Fibroblast of upper back skin (primary cell): ENCODE data around the gene PTGS1.
A peak's percentile ranks its signal among the peaks of the same experiment; 100 is the strongest.
"Not testable (repeated sequence)": the region's sequence is repeated elsewhere in the genome, so short reads cannot be mapped to it uniquely, and the experiment has no call there.

Source experiments
- DNase-seq: peaks from one replicate; pipeline ENCODE4 v3.0.0-alpha.2; 2013

The PTGS1 gene

DNA sequence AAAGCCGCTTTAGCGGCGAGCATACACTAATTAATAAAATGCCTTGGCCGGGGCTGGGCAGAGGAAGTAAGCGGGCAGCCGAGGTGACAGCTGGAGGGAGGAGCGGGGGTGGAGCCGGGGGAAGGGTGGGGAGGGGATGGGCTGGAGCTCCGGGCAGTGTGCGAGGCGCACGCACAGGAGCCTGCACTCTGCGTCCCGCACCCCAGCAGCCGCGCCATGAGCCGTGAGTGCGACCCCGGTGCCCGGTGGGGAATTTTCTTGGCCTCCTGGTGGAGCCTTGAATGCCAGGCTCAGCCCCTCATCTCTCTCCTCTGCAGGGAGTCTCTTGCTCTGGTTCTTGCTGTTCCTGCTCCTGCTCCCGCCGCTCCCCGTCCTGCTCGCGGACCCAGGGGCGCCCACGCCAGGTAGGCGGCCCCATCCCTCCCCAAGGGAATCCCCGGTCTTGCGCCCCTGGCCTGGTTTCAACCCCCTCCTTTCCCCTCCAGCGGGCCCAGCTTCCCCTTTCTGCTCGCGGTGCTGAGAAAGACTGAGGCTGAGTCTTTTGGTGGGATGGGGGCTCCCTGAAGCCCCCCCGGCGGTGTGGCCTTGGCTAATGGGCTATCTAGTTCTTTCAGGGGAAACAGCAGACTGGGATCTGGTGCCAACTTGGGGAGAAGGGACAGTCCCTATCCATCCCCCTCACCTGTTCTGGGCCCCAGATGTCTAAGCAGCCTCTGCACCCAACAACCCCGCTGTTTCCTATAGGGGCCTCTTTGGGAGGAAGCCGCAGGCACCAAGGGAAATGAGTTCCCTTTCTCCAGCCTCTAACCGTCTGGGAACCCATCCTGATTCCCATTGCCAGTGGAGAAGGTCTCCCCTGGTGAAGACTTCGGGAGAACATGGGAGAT is at the start of gene PTGS1:
Gene PTGS1 (plus strand): TSS at position 156 of the 887 bp plus-strand sequence. CDS start 61 bp downstream, at position 217.
- no peak for DNase-seq

DNA sequence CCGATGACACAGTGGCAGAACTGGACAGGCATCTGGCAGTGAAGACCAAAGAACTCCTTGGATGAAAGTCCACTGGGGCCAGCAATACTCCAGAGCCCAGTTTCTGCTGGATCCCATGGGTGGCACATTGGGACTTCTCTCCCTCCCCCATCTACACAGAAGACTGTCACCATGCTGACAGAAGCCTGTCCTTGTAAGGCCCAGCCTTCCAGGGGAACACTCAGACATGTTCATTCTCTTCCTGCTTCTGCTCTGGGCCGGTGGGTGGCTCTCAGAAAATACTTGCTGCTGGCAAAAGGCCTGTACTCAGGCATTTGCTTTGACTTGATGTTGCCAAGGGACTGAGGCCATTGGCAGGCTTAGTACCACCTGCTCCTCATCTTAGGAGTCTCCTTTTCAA is 48.3 kb upstream of the PTGS1 start:
- no peak for DNase-seq

DNA sequence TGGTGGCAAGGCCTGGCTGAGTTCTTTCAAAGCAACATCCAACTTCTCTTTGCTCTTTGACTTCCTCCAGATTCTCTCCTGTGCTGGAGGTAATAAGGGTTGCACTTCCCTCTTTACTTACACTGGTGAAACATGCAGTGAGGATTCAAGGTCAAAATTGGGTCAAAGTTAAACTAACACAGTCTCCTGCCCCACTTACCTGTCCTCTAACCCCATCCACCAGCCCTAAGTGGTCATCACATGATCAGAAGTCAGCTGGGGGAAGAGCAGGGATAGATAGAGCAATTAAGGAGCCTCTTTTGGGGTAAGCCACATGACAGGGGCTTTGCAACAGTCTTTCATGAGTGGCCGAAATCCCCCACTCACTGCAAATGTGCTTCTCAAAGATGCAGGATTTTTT is 46.2 kb upstream of the PTGS1 start:
- DNase-seq, result not testable (repeated sequence)

DNA sequence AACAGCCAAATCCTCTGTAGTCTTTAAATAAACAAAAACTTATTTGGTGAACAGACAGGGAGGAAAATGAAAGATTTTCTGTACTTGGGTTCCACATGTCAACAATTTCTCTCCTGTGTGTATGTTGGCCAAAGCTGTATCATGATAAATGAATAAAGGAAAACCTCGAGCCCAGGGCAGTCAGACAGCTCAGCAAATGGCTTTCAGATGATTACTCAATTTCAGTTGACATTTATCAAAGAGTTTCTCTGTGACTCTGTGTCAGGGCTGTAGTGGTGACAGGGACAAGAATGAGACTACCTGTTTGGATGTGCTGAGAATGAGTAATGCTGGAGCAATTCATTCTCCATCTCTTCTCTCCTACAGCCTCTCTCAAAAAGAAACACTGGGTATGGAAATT is 45.7 kb upstream of the PTGS1 start:
- peak; percentile 12 for DNase-seq

DNA sequence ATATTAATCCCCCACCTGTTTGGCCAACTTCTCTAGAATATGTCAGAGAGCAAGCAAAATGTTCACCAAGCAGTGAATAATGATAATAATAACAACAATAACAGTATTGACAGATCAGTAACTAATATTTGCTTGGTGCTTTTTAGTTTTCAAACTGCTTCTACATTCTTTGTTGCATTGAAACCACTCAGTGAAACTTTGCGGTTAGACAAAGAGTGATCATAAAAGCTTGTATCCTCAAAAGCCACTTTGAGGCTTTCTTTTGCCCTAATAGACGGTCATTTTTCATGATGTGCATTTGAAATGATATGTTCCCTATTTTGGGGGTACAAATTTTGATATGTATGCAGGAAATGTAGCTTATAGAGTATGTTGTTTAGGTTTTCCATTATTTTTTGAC is 43.6 kb upstream of the PTGS1 start:
- DNase-seq, result no peak

DNA sequence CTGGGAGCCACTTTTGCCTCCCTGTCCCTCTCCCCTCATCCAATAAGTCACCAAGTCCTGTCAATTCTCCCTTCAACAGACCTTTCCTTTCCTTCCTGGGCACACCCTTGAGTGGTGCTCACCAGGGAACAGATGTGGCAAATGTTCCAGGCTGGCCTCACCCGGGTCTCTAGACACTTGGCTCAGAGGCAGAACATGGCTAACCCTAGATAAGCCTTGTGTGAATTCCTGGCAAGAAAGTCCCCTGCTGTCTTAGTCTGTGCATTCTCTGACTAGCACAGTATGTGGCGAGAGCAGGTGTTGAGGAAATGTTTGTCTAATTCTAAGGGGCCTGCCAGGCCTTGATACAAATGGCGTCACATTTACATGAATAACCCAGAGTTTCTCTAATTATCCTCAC is 41.2 kb upstream of the PTGS1 start:
- no peak for DNase-seq

DNA sequence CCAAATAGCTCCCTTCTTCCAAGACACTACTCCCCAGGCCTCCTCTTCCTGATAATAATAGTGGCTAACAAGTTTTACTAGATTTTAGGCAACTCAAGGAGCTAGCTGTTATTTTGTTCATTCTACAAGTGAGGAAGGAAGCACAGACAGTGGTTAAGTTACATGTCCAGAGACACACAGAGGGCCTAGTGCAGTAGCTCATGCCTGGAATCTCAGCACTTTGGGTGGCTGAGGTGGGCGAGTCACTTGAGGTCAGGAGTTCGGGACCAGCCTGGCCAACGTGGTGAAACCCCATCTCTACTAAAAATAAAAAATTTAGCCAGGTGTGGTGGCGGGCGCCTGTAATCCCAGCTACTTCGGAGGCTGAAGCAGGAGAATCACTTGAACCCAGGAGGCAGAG is 40.4 kb upstream of the PTGS1 start:
- DNase-seq, result not testable (repeated sequence)

DNA sequence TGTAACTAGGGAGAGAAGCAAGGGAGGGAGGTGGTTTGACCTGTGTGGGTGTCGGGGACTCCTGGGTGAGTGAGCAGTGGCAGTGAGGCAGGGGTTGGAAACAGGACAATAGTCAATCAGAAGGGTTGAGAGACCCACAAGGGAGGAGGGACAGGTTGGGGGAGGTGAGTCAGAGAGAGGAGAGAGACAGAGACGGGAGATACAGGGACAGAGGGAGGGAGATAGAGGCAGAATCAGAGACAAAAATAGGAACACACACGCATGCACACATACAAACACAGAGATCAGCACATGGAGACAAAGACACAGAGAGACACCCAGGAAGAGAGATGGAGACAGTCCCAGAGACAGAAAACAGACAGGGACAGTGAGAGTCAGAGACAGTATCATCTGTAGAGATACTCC is 39.3 kb upstream of the PTGS1 start:
- DNase-seq, result no peak

DNA sequence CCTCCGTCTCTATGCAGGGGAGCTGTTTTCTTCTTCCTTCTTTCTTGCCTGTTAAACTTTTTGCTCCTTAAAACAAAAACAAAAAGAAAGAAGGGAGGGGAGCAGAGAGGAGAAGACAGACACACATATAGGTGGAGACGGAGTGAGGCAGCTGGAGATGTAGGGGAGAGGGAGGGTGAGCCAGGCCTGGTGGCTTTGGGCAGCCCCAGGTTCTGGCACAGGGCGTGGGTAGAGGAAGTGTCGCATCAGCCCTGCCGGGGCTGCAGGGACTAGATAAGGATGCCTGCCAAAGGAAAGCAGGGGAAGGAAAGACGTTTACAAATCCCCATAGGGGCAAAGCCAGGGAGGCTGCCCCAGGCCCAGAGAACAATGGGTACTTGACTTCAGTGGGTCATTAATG is 38.7 kb upstream of the PTGS1 start:
- no peak for DNase-seq

DNA sequence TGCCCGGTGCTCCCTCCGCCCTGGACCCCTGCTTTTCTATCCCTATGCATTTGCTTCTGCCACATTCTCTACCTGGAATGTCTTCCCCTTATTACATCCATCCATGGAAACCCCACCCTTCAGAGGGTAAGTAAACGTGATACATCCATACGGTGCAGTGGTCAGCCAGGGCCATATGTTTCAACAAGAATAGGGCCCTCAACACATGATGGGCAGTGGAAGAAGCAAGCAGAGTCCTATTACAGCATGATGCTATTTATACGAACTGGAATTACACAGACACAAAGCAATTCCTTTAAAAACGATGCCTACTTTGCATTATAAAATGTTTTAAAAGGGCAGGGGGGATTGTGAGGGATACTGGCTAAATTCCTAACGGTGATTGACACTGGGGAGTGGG is 38.2 kb upstream of the PTGS1 start:
- DNase-seq, result no peak

DNA sequence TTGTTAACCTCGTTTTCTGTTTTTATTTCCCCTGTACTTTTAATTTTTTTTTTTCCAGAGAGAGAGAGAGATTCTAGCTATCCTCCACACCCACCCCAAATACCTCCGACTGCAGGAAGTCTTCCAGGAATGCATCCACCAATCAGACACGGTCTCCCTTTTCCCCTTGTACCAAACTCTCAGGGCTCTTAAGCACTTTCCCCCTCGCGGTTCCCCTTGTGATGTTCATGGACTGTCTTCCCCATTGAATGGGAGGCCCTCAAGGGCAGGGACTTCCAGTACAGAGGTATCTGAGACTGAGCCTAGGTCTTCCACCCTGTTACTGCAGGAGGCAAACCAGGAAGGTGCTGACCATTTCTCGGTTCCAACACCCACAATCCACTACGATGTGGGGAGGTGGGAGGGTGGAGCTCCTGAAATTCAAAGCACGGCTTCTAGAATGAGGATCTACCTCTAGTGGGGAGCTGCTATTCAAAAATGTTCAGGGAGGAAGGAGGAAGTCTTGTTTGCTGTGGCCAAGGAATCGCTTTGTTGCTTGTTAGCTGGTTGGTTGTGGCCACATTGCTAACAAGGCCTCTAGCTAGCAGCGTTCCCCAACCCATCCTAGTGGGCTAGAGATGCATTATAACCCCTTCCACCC is 37.5 kb upstream of the PTGS1 start:
- DNase-seq, result no peak

DNA sequence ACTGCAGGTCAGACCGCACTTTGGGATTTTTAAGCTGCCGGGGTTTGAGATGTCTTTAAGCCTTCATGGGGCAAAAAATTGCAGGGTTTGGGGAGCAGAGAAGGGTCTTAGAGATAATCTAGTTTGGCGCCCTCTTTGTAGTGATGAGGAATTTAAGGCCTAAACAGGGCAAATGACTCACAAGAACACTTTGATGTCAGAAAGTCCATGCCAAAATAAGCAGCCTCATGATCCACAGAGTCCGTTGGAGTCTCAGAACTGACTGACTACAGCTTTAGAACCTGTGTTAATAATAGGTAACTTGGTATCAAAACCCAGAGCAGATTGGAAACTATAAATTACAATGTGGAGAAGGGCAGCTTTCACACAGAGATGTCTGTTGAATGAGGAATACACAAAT is 35.9 kb upstream of the PTGS1 start:
- no peak for DNase-seq

DNA sequence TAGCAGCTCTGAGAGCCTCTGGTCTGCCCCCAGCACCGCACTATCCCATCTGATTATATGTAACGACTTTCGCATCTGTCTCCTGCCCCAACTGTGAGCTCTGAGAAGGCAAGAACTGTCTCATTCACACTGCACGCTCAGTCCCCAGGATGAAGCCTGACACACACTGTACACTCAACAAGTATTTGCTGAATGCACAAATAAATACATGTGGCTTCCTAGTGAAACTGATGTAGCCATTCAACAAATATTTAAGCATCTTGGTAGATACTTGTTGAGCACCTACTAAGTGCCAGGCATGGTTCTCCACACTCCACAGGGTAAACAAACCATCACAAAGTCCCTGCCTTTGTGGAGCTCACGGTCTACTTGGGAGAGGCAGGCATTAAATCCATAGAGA is 34.6 kb upstream of the PTGS1 start:
- no peak for DNase-seq

DNA sequence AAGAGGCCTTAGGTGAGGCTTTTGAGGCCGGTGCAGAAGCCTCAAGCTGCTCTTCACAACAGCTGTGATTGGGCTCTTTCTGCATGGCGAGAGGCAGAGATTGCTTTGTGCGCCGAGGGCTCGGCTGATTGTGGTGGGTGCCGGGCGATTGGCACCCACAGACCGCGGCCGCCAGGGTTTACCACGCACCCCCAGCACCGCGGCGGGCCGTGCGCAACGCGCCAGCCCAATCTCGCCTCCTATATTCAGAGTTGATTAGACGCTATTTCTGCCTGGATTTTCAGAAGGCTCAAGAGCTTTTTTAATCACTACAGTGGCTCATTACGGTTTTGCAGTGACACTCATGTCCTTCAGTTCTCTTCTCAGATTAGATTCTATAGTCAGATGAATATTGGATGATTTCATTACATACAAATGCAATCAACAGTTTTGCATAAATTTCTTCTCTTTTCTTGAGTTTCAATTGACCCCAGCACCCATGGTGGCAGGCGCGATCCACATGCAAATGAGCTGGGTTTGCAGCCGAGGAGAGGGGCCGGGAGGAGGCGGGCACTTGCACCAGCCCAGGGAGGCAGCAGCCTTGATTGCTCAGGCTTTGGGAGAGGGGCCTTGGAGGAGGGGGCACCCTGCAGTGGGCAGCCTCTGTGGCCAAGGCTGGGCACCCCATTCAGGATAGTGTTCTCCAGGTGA is 33.8 kb upstream of the PTGS1 start:
- no peak for DNase-seq

DNA sequence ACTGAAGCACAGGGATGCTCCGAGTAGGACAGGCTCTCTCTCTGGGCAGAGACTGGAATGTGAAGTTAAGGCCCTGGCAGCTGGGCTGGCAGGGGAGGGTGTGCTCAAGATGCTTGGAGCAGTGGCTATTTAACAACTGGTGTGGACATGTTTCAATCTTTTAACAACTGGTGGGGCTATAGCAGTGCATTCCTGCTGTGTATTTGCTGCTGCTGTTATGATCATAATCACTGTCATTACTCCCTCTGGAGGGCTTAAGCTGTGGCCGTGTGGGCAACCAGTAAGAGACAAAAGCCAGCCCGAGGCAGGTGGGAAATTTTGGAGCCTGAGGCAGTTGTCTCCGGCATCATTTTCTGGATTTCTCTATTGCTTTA is 33.3 kb upstream of the PTGS1 start:
- DNase-seq, result no peak

DNA sequence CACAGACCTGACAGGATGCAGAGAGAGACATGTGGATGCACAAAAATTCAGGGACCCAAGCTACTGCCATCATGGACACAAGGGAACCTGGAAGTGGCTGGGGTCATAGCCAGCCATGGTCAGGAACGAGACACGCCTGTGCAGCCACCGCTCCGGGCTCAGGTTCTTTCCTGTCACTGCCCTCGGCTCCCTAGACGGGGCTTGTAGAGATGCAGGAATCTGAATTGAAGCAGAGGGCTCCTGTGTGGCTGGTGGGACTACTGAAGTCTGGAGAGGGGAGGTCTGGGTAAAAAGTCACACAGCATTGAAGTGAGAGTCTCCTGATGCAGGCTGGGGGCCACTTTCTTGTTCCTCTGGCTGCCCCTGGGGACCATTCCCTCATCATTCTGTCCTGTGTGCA is 32.3 kb upstream of the PTGS1 start:
- DNase-seq, result no peak

DNA sequence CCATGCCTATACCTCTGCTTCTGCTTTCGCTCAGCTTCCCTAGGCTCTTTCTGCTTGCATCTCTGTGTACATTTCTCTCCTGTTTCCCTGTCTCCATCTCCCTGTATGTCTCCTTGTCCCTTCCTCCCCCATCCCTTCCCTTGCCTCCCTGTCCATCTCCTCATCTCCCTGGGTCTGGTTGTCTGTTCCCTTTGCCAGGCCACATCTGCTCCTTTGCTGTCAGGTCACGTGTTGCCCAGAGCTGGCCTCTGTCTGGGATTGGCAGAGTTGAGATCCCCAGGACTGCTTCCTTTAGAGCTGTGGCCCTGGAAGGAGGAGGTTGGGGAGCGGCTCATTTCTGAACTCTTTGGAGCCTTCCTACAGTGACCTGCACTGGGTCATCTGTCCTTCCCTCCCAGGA is 31.8 kb upstream of the PTGS1 start:
- DNase-seq, result no peak

DNA sequence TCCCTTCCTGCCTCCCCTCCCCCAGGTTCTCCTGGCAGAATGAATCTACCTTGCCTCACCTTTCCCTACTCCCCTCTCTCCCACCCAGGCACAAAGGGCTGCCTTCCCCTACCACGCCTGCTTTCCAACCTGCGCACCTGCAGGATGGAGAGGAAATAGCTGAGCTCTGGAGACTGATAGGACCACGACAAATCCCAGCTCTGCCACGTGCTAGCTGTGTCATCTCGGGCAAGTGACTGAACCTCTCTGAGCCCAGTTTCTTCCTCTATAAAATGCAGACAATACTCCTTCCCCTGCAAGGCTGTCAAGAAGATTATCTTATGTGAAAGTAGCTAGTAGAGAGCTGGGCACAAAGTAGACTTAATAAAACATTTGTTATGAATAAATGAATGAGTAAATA is 31.2 kb upstream of the PTGS1 start:
- DNase-seq, result no peak

DNA sequence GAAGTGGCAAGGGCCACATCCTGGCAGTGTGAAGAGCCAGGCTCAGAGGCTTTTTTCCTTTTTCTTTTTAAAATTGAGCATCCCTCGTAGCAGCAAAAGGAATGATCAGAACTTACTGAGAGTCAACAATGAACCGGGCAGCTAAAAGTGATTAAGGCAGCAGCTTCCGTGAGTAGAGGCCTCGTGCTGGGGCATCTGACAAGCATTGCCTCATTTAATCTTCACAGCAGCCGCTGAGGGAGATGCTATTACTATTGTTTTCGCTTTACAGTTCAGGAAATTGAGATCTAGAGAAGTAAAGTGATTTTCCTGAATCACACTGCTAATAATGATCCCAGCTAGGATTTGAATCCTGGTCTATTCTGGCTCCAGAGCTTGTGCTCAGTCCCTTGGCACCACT is 30.7 kb upstream of the PTGS1 start:
- DNase-seq, result no peak

DNA sequence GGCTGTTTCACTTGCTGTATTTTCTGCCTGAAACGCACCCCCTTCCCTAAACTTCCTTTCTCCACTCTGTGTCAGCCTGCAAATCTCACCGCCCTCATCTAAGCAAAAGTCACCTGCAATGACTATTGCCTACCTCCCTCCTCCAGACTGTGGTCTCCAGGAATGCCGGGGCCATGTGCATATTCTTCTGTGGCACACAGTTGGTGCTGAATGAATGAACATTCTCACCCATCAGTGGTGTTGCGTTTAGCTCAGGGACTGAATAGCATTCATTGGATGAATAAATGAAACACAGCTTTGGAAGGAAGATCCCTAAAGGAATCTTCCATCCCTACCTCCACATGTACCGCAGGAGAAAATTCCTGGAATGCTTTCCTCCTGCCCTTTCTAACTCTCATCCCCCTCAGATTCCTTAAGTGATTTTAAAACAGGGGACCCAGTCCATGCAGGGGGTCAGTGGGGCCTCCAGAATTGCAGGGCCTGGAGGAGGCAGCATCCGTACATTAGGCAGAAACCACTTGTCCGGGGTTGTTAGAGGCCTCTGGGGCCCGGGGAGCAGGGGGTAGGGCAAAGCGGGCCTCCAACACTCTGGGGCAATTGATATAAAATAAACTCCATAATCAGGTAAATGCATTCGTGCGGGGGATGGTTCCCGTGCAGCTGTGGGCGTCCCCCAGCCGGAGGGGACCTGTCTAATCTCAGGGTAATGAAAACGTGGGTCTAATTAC is 28.3 kb upstream of the PTGS1 start:
- no peak for DNase-seq

DNA sequence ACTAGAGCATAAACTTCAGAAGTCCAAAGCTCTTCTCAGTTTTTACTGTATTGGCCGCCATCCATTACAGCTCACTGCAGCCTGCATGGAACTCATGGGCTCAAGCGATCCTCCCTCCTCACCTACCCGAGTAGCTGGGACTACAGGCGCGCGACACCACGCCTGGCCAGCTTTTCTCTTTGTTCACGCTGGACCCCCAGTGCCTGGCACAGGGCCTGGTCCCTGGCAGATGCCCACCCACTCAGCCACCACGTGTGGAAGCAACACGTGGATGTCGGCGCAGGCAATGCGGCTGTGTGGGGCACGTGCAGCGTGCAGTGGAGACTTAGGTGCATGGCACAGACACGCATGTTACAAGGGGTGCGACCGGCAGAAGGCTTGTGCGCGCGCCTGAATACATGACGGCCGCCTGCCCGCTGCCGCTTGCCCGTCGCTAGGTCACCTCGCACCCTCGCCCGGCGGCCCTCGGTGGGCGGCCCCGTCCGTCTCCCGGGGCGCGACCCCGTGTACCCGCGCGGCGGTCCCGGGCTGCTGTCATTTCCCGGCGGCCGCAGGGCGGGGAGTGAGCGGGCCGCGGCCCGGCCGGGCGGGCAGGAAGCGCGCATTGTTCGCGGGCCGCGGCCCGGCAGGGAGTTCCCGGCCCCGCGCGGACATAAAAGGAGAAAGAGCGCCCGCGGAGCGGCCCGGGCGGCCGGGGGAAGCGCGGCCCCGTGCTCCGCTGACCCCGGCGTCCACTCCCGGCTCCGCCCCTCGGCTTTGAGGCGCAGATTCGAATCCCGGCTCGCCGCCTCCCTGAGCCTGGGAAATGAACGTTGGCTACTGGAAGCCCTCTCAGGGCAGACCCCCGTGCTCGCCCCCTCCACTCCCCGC is 24.1 kb upstream of the PTGS1 start:
- DNase-seq, result no peak
